GM12874 (cell line): ENCODE results near the gene LST1.

Experiments
- TF ChIP-seq, protein P1 (sequence below): IDR thresholded peaks from 2 replicates; pipeline ENCODE4 v1.5.1; 2011; ENCODE audit warnings: low read depth, mild to moderate bottlenecking, control low read depth, low read length, moderate library complexity; ENCODE audit not compliant: insufficient read depth

LST1 gene

DNA sequence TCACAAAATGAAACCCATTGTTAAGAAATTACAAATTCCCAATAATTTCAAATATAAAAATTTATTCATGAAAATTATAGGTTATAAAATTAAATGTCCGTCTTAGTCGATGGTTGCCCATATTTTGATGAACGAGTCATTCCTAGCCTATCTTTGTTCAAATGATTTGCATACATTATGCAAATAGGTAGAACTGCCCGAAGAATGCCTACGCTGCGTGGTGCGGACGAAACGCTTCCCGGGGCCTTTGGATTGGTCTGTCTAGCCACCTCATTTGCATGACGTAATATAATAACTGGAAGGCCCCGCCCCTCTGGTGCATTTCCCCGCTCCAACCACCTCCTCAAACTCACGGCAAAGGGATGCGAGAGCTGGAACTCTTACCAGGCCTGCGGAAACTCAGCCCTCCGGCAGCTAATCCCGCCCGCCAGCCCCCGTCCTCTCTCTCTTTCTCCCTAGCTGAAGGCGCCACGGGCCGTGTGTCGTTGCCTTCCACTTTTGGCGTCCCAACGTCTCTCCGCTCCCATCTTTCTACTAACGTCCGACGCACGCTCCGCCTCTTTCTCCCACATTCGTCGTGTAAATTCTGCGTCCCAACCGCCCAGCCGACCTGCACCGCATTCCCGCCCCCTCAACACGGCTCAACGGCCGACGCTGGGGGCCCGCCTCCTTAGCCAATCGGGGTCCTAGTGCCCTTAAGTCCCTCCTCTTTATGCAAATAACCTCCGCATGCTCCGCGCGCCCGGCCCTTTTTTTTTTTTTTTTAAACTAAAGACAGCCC is 33.9 kb downstream of the LST1 start:
- TF ChIP-seq, protein P1, sequence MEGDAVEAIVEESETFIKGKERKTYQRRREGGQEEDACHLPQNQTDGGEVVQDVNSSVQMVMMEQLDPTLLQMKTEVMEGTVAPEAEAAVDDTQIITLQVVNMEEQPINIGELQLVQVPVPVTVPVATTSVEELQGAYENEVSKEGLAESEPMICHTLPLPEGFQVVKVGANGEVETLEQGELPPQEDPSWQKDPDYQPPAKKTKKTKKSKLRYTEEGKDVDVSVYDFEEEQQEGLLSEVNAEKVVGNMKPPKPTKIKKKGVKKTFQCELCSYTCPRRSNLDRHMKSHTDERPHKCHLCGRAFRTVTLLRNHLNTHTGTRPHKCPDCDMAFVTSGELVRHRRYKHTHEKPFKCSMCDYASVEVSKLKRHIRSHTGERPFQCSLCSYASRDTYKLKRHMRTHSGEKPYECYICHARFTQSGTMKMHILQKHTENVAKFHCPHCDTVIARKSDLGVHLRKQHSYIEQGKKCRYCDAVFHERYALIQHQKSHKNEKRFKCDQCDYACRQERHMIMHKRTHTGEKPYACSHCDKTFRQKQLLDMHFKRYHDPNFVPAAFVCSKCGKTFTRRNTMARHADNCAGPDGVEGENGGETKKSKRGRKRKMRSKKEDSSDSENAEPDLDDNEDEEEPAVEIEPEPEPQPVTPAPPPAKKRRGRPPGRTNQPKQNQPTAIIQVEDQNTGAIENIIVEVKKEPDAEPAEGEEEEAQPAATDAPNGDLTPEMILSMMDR: no peak

DNA sequence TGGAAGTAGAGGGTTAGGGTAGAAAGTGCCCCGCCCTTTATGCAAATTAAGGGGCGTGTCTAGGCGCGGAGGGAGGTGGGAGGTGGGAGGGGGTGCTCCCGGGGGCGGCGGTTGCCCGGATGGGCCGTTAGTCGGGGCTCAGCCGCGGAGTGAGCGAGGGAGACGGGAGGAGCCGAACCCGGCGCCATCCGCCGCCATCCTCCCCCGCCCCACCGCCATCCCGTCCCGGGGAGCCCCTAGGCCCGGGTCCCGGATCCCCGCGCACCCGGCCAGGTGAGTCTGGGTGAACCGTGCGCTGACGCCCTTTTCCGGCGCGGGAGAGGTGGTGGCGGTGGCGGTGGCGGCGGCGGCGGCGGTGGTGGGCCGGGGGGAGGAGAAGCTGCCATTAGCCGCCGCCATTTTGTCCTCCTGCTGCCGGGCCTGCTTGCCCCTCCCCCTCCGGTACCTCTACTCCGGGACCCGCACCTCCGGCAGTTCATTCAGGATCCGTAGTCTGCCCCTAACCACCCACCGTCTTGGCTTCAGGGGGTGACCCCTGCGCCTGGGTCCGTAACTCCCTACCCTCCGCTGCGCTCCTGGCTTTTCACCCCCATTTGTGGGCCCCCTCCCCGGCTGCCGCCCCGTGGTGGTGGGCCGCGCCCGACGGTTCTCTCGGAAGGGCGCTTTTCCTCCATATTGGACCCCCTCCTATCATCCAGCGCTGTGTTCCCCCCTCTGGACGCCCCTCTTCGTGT is 34.7 kb downstream of the LST1 start, which contains the start of gene PRRC2A:
TSS of gene PRRC2A (plus strand) at position 130 of the 734 bp plus-strand sequence. CDS start 2,075 bp downstream, outside the sequence.
- TF ChIP-seq, protein P1: no peak

DNA sequence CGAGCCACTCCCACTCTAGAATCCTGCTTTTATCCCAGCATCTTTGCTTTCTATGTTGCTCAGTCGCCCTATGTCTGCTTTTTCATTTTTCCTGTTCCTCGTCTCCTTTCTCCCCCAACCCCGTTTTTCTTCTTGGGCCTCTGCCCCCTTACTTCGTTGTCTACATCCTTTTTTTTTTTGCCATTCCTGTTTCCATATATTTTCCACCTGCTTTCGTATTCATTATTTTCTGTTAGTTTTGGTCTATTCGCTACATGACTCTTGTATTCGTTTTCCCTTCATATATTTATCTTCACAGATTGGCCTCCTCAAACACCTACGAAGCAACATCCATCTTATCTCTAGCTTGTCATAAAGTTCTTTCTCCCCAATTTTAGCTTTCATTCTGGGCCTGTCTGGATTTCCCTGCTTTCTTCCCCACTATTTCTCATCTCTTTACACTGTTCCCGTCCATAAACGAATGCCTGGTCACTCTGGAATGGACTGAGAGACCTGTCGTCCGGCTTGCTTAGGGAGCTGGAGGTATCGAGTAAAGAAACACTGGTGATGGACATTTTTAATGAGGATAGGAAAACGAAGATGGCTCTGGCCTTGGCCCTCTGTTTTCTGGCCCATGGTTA is 35.4 kb downstream of the LST1 start:
- TF ChIP-seq, protein P1: no peak

DNA sequence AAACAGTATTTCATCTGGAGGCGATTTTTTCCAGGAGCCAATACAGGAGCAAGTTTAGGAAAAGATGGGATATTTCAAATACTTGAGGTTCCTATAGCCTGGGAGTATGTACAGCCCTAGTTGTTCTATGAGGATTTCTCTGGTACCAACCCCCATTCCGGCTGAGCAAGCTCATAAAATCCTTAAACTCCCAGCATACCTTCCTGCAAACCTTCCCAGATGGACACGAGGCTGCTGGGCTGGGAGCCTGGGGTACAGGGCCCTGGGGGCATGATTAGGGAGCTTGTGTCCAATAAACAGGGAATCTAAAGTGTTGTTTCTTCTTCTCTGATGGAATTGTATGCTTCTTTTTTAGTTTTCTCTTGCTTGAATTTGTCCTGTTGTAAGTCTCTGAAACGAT is 35.9 kb downstream of the LST1 start:
- TF ChIP-seq, protein P1: no peak

DNA sequence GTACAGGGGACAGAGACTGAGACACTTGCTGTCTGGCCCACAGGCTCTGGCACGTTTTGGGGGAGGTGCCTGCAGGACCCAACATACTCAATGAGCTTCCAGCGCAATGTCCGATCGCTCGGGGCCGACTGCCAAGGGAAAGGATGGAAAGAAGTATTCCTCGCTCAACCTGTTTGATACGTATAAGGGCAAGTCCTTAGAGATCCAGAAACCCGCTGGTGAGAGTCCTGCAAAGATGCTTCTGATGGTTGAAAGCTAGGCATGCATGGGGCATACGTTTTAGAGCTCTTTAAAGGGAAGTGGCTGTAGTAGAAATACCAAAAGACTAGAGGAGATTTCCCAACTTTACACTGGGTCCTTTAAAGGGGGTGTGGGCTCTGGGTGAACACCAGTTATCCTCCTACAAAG is 36.6 kb downstream of the LST1 start:
- TF ChIP-seq, protein P1: no peak

DNA sequence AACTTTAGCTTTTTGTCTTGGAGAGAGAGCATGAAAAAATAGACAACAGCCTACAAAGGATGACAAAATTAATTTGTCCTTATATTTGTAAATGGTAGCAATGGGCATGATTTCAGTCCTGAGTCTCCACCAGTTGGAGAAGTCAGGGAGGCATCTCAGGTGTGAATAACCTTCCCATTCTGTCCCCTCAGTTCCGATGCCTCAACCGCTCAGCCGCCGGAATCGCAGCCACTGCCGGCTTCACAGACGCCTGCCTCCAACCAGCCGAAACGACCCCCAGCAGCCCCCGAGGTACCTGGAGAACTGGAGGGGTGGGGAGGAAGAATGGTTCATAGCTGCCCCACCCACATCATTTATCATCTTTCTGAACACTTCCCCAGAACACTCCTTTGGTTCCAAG is 38.0 kb downstream of the LST1 start:
- TF ChIP-seq, protein P1: no peak

DNA sequence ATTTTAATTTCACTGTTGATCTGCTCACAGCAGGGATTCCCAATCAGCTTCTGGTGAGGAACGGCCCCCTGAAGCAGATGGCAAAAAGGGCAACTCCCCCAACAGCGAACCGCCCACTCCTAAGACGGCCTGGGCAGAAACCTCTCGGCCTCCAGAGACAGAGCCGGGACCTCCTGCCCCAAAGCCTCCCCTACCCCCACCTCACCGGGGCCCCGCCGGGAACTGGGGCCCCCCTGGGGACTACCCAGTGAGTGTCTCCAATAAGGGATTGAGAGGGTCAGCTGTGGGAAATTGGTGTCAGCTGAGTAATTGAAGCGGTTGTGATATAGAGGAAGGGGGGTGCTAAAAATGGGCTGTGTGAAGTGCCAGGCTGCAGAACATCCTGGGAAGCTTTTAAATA is 40.9 kb downstream of the LST1 start:
- TF ChIP-seq, protein P1: no peak
